ENCODE measurements around the gene CAMSAP1. TPM values are rescaled to one million over a fixed set of nuclear protein-coding genes. Genes with fewer than 3 reads are reported as not detected.

Gene CAMSAP1
- total RNA-seq, 2 experiments from 2014 or later: 20.2 to 27.0 TPM

- intact Hi-C loops (cut with micrococcal nuclease): no loop called here
- no peak for TF ChIP-seq CTCF (IDR thresholded peaks at IDR 0.05)
- H3K9me3 Mint-ChIP-seq: peaks cover 6% of the 10 kb centered on the region
- no peak for DNase-seq
- no peak for ATAC-seq
- POLR2A ChIA-PET: no interaction called here
- H3K4me3 Mint-ChIP-seq: no peak overlapping the region
- H3K4me1 Mint-ChIP-seq (ENCODE audit: low read depth): no peaks in the 10 kb centered on the region
- H3K27ac Mint-ChIP-seq: no peak overlapping the region
- CTCF ChIA-PET: no interaction called here
- H3K27me3 Mint-ChIP-seq: no peaks in the 10 kb centered on the region
- H3K36me3 Mint-ChIP-seq (ENCODE audit: low read depth): no peaks in the 10 kb centered on the region
These were observed 141.1 kb downstream of the CAMSAP1 start for GRCh38 chr9:135766251-135766650.

GRCh38 chr9:135765416-135765815 lies 141.9 kb downstream of the CAMSAP1 start:
- Mint-ChIP-seq H3K9me3 (peaks cover 6% of the 10 kb centered on the region), H3K4me1 (ENCODE audit: low read depth) (no peaks in the 10 kb centered on the region), H3K36me3 (ENCODE audit: low read depth) (no peaks in the 10 kb centered on the region), H3K27ac (no peak overlapping the region), H3K27me3 (no peaks in the 10 kb centered on the region), H3K4me3 (no peak overlapping the region)
- POLR2A ChIA-PET: no interaction called here
- intact Hi-C loops (cut with micrococcal nuclease): no loop called here
- DNase-seq: no peak
- TF ChIP-seq CTCF (IDR thresholded peaks at IDR 0.05): no peak
- CTCF ChIA-PET: no interaction called here
- ATAC-seq: no peak

GRCh38 chr9:135764731-135765130 lies 142.6 kb downstream of the CAMSAP1 start:
- no peak overlapping the region for H3K4me3 Mint-ChIP-seq
- intact Hi-C loops (cut with micrococcal nuclease): no loop called here
- no peaks in the 10 kb centered on the region for H3K4me1 Mint-ChIP-seq (ENCODE audit: low read depth)
- CTCF ChIA-PET: no interaction called here
- H3K27me3 Mint-ChIP-seq: no peaks in the 10 kb centered on the region
- H3K36me3 Mint-ChIP-seq (ENCODE audit: low read depth): no peaks in the 10 kb centered on the region
- no peak overlapping the region for H3K27ac Mint-ChIP-seq
- H3K9me3 Mint-ChIP-seq: peaks cover 6% of the 10 kb centered on the region
- TF ChIP-seq CTCF (IDR thresholded peaks at IDR 0.05): no peak
- ATAC-seq: no peak
- POLR2A ChIA-PET: no interaction called here
- DNase-seq: no peak

- no peak for TF ChIP-seq CTCF (IDR thresholded peaks at IDR 0.05)
- H3K9me3 Mint-ChIP-seq: peaks cover 6% of the 10 kb centered on the region
- no peak for ATAC-seq
- H3K4me3 Mint-ChIP-seq: no peak overlapping the region
- no peak for DNase-seq
- POLR2A ChIA-PET: no interaction called here
- H3K27me3 Mint-ChIP-seq: no peaks in the 10 kb centered on the region
- no peaks in the 10 kb centered on the region for H3K4me1 Mint-ChIP-seq (ENCODE audit: low read depth)
- H3K36me3 Mint-ChIP-seq (ENCODE audit: low read depth): no peaks in the 10 kb centered on the region
- no peak overlapping the region for H3K27ac Mint-ChIP-seq
- CTCF ChIA-PET: no interaction called here
- intact Hi-C loops (cut with micrococcal nuclease): no loop called here
These were observed 143.5 kb downstream of the CAMSAP1 start for GRCh38 chr9:135763716-135764446.

GRCh38 chr9:135762921-135763320 lies 144.4 kb downstream of the CAMSAP1 start:
- H3K36me3 Mint-ChIP-seq (ENCODE audit: low read depth): no peaks in the 10 kb centered on the region
- POLR2A ChIA-PET: no interaction called here

More at GRCh38 chr9:135762921-135763320, 144.4 kb downstream of the CAMSAP1 start:
- Mint-ChIP-seq H3K4me3 (no peak overlapping the region), H3K27ac (no peak overlapping the region), H3K9me3 (peaks cover 6% of the 10 kb centered on the region), H3K4me1 (ENCODE audit: low read depth) (no peaks in the 10 kb centered on the region), H3K27me3 (no peaks in the 10 kb centered on the region)
- intact Hi-C loops (cut with micrococcal nuclease): no loop called here
- CTCF ChIA-PET: no interaction called here
- ATAC-seq (no peak), DNase-seq (no peak)
- no peak for TF ChIP-seq CTCF (IDR thresholded peaks at IDR 0.05)

Measured in activated CD8-positive, alpha-beta T cell treated with anti-CD3 and anti-CD28 coated beads for 36 hours (primary cell).